HG02798 (cell line): Measurements from ENCODE around the gene NAT14.
"Not testable (repeated sequence)": the region's sequence is repeated elsewhere in the genome, so short reads cannot be mapped to it uniquely, and the experiment has no call there.

Experiments
- ATAC-seq: cut with Tn5 transposase; IDR thresholded peaks from one replicate; pipeline ENCODE4 v1.9.1; 2021; ENCODE audit warnings: mild to moderate bottlenecking; ENCODE audit not compliant: unreplicated experiment, poor library complexity

The NAT14 gene

DNA sequence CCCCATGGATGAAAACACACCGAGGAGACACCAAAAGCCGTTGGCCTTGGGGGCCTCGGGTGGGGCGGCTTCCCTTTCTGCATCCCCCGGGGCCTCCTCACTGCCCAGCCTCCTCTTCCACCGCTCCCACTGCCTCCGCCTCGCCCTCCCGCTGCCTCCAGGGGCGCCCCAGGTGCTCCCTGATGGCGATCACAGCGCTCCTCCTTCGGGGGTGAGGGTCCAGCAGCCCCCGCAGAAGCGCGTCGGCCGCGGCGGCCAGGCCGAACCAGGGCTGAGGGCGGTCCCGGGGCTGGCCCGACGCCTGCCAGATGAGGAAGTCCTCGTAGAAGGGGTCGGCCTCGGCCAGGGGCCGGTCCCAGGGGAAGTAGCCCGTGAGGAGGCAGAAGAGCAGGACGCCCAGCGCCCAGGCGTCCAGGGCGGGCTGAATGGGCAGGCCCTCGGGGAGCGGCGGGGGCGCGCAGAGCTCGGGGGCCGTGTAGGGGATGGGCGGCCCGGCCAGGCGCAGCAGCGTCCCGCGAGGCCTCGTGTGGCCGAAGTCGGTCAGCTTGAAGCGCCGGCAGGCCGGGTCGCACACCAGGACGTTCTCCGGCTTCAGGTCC is 44.7 kb downstream of the NAT14 start:
- no peak for ATAC-seq

DNA sequence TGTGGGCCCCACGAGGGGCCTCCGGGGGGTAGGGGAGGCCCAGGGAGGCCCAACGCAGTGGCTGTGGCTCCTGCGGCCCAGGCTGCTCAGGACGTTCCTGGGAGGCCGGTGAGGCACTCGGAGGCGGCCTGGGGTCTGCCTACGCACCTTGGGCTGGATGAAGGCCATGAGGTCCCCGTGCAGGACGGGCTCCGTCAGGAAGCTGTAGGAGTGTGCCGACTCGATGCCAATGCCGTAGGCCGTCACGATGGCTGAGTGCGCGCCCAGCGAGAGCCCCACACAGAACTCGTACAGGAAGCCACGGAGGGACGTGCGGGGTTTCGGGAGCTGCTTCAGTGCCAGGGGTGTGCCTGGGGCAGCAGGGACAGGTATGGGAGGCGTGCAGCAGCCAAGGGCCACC is 46.0 kb downstream of the NAT14 start:
- ATAC-seq, result no peak

GRCh38 chr19:55534280-55534679 is 49.3 kb downstream of the NAT14 start:
- ATAC-seq, result not testable (repeated sequence)

GRCh38 chr19:55535173-55535964 is 50.4 kb downstream of the NAT14 start:
- no peak for ATAC-seq

- ATAC-seq, result no peak
Observed at GRCh38 chr19:55535965-55536350, 51.0 kb downstream of the NAT14 start.

DNA sequence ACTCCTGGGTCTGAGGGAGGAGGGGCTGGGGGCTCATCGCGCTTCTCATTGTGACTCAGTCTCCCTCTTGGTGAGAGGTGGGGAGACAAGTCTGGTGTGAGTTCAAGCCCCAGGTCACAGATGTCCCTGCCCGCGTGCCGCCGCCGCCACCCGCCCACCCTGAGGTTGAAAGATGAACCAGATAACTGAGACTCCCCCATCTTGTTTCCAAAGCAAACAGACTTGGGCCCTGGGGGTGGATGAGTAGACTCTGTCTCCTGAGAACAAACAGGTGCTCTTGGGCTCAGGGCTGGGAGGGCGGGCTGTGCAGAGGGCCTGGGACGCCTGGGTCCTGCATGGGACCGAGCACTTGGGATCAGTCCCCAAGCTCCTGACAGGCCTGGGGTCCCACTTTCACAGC is 51.4 kb downstream of the NAT14 start:
- ATAC-seq, result no peak
